GM19193 (cell line): ENCODE data around the gene PBXIP1.

Source experiments
- POLR2A ChIP-seq: IDR thresholded peaks from 4 replicates; pipeline ENCODE4 v1.6.1; 2011; ENCODE audit not compliant: insufficient read depth, insufficient read length; ENCODE audit errors: extremely low read depth

PBXIP1 gene

DNA sequence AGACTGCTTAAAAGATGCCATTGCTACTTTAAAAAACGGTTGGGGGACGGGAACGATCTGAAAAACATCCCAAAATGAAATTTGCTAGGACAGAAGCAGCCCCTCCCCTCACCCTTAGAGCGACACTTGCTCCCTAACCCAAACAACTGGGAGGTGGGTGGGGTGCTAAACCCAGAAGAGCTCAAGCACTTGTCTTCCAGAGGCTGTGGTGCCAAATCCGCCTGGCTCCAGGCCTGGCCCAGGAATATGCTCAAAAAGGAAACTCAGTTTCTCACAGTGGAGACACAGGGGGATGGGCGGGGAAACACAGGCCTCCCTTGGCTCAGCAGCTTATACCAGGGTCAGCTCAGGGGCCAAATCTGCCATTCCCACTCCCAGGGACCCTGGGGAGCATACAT lies 644 bp upstream of the PBXIP1 start:
- no peak for TF ChIP-seq POLR2A

DNA sequence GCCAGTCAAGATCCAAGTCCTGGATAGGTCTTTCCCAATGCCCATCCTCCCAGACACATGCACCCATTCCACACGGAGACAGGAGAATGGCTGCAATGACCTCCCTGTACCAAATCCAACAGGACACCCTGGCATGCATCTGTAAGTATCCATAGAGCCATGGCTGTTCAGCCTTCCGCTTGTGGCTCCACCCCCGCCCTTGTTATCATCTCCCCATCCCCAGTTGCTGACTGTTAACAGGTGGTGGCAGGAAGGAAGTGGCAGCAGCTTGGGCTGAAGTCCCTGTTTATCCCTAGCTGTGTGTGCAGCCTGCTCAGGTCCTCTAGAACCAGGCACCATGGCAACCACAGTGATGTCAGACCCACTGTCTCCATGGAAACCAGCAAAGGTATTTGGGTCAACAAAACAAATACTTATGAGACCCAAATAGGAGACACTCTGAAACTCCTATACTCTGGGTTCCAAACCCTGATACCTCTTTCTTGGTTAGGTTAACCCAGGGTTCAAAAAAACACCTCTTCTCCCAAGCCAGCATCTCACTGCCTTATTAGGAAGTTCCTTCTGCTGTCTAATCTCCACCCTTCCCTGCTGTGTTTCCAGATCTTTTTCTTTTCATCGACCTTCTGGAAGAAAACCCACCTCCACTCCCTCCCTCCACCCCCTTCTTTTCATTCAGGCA lies 721 bp downstream of the PBXIP1 start:
- peak; percentile 42 for TF ChIP-seq POLR2A

DNA sequence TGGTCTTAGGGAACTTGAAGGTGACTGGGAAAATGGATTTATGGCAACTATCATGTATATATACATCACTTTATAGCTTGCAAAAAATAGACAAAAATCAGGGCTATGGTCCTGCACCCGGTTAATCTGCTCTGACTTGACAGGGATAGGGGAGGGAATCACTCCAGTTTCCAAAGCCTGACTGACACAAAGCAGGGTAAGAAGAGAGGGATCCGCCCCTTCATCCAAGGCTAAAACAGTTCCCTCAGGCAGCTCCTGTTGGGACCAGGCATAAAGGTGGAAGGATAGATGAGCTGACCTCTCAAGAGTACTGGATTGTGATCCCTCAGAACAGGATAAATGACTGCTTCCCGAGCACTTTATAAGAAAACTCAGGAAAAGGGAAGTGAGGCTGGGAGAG lies 1.4 kb downstream of the PBXIP1 start:
- TF ChIP-seq POLR2A, result no peak

DNA sequence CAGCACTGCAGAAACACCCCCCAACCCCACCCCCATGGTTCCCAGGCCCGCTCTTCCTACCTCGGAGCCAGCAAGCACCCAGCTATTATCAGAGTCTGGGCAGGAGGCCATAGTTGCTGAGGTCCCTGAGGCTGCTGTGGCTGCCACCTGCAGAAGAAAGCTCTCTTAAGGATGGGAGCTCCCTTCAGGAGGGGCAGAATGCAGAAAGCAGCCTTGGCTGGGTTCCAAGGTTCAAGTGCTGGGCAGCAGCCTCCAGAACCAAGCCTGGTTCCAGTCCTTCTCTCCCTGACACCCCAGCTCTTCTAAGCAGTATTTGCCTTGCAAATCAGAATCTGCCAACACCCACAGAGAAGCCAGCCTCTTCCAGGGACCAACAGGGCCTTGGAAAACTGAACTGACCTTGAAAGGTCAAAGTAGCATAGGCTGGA lies 2.3 kb downstream of the PBXIP1 start:
- no peak for TF ChIP-seq POLR2A

DNA sequence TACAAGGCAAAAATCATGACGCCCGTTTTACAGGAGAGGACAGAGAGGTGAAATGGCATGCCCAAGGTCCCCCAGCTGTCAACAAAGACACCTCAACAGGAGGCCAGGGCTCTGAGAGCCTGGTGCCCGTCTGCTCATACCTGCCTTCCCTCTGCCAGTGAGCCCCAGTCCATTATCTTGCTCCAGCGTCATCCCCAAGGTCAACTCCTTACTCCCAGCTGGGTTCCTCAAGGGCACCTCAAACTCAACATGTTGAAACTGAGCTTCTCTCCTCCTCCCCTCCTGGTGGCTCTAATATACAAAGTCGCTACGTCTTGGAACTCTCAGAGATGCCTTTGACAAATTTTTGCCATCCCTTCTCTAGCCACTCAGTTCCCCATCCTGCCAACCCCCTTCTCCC lies 3.2 kb downstream of the PBXIP1 start:
- no peak for TF ChIP-seq POLR2A

DNA sequence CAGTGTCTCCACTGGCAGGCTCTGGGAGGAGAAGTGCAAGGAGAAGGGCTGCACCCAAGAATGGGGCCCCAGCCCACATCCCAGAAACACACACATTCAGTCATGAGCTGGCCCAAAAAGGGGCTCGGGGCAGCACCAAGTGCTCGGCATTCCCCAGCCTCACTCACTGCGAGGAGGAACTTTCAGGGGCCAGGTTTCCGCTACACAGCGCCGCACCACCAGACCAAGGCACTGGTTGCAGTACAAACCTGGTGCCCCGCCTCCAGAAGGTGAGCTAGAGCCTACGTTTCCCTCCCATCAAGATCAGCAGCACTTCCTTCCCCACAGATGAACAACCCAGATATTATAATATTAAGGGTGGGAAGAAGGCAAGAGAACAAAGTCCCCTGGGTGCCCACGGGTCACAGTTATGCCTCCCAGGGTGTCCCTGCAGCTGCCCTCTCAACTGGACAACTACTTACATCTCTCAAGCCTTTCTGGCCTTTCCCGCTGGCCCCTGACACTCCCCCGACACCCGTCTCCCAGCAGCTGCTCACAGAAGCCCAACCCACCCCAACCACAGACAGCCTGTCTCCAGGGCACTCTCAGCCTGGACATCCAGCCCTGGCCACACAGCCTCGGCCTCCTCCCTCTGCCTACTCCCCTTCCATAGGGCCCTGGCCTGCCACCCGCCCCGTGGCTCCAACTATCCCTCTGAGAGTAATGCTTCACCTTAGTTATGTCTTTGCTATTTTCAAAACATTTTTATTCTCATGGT lies 3.8 kb downstream of the PBXIP1 start:
- no peak for TF ChIP-seq POLR2A

DNA sequence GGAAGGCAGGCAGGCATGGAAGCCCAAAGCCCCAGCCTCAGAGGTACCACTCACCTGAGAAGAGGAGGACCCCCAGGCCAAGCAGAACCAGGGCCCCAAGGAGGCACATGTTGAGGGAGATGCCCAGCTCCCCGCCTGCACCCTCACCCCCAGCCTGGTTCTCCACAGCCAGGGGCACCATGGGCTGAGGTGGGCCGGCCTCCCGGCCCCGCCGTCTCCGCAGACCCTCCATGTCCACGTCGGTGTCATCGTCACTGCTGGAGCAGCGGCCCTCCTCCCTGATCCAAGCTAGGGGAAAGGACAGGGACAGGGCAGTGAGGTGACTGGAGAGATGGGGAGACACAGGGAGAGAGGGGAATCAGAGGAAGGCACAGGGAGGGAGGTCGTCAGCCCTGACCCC lies 7.8 kb downstream of the PBXIP1 start:
- TF ChIP-seq POLR2A, result no peak

DNA sequence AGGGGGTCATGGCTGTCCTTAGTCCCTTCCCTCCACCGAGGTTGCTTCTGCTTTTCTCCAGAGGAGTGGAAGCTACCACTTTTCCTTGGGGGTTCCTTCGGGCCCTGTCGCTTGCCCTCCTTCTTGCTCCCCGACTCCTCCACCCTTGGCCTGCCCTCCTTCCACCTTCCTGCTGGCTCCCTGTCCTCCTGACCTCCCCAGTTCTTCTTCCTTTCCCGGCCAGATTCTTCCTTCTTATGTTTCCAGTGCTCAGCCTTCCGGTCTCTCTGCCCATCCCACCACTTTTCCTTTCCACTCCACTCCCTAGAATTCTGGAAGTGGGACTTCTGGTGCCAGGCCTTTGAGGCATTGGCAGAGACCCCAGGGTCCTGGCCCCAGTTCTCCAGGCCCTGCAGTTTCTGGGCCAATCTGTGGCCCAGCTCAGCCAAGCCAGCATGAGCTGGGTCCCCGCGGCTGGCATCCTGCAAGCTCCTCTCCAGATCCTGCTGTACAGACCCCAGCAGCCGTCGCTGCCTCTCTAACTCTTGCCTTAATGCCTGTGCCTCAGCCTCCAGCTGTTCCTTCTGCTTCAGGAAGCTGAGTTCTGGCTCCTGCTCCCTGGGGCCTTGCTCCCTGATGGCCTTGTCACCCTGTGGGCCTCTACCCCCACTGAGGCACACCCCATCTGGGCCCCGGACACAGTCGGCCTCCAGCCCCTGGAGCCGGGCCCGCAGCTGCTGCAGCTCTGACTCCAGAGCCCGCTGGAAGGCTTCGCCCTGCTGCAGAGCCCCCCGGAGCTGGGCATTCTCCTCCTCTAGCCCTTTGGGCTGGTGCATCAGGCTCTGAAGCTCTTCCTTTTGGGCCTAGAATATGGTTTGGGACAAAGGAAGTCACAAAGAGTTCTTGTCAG lies 9.7 kb downstream of the PBXIP1 start:
- no peak for TF ChIP-seq POLR2A

DNA sequence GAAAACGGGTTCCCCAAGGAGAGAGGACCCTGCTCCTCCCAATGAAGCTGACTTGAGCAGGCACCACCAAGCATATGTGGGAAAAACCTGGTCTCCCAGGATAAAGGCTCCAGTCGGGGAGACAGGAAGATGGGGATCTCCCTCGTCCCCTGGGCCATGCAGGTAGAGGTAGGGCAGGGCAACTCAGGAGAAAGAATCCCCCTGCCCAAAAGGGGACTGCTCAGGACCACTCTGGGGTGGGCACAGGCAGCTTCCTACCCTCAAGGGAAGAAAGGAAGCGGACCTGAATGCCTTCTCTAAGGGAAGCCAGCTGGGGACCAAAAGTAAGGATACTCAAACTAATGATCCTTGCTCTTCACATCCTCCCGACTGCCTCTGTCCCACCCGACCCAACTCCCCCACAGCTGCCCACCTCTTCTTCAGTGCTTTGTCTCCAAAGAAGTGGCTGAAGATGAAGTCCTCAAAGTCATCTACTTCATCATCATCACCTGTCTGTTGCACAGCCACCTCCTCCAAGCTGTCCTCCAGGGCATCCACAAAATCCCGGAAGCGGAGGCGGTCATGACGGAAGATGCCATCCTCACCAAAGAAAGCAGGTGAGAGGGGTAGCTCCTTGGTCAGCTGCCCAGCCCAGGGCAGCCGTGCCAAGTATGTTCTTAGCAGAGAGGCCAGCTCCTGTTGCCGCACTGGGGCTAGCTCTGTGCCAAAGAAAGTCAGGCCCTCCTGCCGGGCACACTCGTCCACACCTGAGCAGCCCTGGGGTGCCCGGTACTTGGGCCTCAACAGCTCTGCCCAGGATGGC lies 10.5 kb downstream of the PBXIP1 start:
- no peak for TF ChIP-seq POLR2A

DNA sequence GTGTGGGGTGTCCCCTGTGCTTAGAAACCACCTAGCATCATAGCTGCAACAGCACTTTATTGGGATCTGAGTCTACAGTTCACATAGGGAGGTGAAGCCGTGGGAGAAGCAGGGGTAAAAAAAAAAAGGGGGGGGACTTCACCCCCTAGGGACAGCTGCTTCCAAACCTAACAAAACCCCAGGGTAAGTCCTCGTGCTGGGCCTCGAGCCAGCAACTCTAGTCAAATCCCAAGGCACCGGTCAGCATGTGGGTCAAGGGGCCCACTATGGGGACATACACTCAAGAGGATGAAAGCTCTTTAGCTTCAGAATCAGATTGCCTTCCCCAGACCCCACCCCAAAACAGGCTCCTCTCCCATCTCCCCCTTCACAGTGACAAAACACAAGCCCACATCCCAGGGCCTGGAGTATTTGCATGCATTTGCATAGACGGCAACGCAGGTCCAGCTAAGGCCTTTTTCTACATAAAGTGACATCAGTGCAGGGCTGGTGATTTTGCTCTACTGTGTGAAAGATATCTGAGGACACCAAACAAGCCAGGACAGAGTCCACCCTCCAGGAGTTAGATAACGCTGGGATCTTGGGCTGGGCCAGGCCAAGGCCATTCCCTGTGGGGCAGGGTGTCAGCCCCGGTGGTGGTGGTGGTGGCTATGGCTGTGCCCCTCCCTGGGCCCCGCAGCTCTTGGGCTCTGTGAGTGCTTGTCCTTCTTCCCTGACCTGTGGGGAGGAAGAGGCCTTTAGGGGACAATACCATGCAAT lies 11.3 kb downstream of the PBXIP1 start:
- no peak for TF ChIP-seq POLR2A

DNA sequence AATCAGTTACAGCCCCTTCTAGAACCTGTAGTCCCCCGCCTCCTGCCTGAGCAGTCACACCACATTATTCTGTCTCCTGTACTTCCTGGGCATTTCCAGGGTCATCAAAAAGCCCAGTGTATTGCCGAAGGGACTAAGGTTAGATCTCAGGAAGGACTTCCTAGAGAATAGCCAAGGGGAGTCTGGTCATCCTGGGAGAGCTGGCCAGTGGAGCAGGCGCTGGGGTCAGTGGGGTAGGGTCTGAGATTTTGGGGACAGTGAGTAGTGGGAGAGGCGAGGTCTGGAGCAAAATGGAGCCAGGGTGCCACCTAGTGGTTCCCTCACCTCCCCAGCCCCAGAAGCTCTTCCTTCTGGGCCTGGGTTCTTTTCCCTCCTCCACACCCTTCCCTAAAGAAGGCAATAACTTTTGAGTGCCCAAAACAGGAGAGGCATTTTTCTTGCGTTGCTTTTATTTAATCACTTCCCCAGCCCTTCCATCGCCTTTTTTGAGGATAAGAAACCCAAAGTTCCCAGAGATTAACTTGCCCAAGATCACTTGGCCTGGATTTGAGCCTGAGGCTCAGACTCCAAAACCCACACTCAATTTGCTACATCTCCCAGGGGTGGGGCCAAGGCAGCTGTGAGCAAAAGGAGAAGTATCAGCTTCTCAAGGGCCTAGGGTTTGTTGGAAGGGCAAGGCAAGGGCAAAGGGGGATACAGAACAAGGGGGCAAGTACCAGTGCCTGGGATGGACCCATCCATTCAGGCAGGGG lies 12.1 kb downstream of the PBXIP1 start:
- no peak for TF ChIP-seq POLR2A

DNA sequence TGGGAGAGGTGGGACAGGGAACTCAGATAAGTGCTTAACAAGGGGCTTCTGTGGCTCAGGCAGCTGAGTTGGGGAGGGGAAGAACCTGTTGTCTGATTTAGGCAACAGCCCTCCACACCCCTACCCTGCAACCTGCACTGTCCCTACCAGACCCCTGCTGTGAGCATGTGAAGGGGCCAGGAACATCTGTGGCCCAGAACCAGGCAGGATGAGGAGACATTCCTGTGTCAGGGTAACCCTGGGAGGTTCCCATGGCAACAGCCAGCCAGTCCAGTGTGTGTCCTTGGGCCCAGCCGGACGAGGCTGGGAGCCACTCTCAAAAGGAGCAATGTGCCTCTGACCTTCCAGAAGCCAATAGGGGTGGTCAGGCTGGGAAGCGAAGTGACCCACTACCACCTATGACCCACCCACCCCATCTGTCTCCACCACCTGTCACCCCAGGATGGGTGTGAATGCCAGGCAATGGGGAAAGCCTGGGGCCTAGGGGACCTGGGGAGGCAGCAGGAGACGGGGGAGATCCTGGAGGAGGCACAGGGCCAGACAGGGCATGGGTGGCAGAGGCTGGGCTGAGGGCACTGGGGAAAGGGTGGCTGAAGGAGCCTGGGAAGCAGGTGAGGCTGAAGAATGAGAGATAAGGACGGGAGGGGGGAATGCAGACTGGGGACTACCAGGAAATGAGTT lies 14.4 kb downstream of the PBXIP1 start:
- no peak for TF ChIP-seq POLR2A
